MM.1S (cell line): ENCODE results near the gene PRKD2.
"Not testable (repeated sequence)": the region's sequence is repeated elsewhere in the genome, so short reads cannot be mapped to it uniquely, and the experiment has no call there.

ENCODE experiments used
- DNase-seq: peaks from one replicate; pipeline ENCODE4 v3.0.0-alpha.2; 2015
- H2AFZ ChIP-seq: fragments of 300-600 bp; sonication (generic); 2 replicates; pipeline ENCODE4 v1.6.0; 2016; ENCODE audit warnings: antibody characterized with exemption, low read length
- H3F3A ChIP-seq: fragments of 300-600 bp; sonication (generic); 2 replicates; pipeline ENCODE4 v1.6.1; 2016; ENCODE audit warnings: mild to moderate bottlenecking, antibody characterized with exemption, low read length, moderate library complexity, mixed read lengths; ENCODE audit not compliant: insufficient read depth
- H3K27ac ChIP-seq: fragments of 300-600 bp; sonication (generic); 2 replicates; pipeline ENCODE4 v1.5.1; 2016; ENCODE audit warnings: mild to moderate bottlenecking, low read length
- H3K27me3 ChIP-seq: fragments of 300-600 bp; sonication (generic); replicated peaks from 2 replicates; pipeline ENCODE4 v1.6.0; 2016; ENCODE audit warnings: low read length; ENCODE audit not compliant: insufficient read depth
- H3K36me3 ChIP-seq: fragments of 300-600 bp; sonication (generic); replicated peaks from 2 replicates; pipeline ENCODE4 v1.6.1; 2016; ENCODE audit warnings: mild to moderate bottlenecking, low read length, mixed read lengths; ENCODE audit not compliant: insufficient read depth
- H3K4me1 ChIP-seq: fragments of 300-600 bp; sonication (generic); 2 replicates; pipeline ENCODE4 v1.6.1; 2016; ENCODE audit warnings: low read length, mixed read lengths
- H3K4me2 ChIP-seq: fragments of 300-600 bp; sonication (generic); 2 replicates; pipeline ENCODE4 v1.6.0; 2016; ENCODE audit warnings: low read depth, low read length
- H3K4me3 ChIP-seq: fragments of 300-600 bp; sonication (generic); 2 replicates; pipeline ENCODE4 v1.5.1; 2016; ENCODE audit warnings: low read length, mixed read lengths
- H3K79me2 ChIP-seq: fragments of 300-600 bp; sonication (generic); 2 replicates; pipeline ENCODE4 v1.6.1; 2016; ENCODE audit warnings: mixed run types, low read length, mixed read lengths
- H3K9ac ChIP-seq: fragments of 300-600 bp; sonication (generic); 2 replicates; pipeline ENCODE4 v1.6.1; 2016; ENCODE audit warnings: low read length, mixed read lengths
- H3K9me2 ChIP-seq: fragments of 300-600 bp; sonication (generic); replicated peaks from 2 replicates; pipeline ENCODE4 v1.6.1; 2016; ENCODE audit warnings: mild to moderate bottlenecking, low read length, mixed read lengths; ENCODE audit not compliant: insufficient read depth
- H3K9me3 ChIP-seq: fragments of 300-600 bp; sonication (generic); replicated peaks from 2 replicates; pipeline ENCODE4 v1.6.1; 2016; ENCODE audit warnings: mild to moderate bottlenecking, low read length, mixed read lengths; ENCODE audit not compliant: insufficient read depth
- H4K20me1 ChIP-seq: fragments of 300-600 bp; sonication (generic); 2 replicates; pipeline ENCODE4 v1.6.1; 2016; ENCODE audit warnings: mild to moderate bottlenecking, low read length, moderate library complexity, mixed read lengths; ENCODE audit not compliant: insufficient read depth
- EZH2 ChIP-seq: fragments of 300-600 bp; sonication (generic); optimal IDR thresholded peaks from 2 replicates; pipeline ENCODE3; 2017; ENCODE audit warnings: low read depth, mild to moderate bottlenecking, antibody characterized with exemption, low read length, mixed read lengths
- EZH2phosphoT487 ChIP-seq: fragments of 300-600 bp; sonication (generic); IDR thresholded peaks from 2 replicates; pipeline ENCODE4 v1.6.1; 2018; ENCODE audit warnings: antibody characterized with exemption, low read length
- TF ChIP-seq, protein P1 (sequence below): fragments of 300-600 bp; sonication (generic); IDR thresholded peaks from 2 replicates; pipeline ENCODE4 v1.5.1; 2016; ENCODE audit warnings: antibody characterized with exemption, low read length, mixed read lengths

Gene PRKD2

DNA sequence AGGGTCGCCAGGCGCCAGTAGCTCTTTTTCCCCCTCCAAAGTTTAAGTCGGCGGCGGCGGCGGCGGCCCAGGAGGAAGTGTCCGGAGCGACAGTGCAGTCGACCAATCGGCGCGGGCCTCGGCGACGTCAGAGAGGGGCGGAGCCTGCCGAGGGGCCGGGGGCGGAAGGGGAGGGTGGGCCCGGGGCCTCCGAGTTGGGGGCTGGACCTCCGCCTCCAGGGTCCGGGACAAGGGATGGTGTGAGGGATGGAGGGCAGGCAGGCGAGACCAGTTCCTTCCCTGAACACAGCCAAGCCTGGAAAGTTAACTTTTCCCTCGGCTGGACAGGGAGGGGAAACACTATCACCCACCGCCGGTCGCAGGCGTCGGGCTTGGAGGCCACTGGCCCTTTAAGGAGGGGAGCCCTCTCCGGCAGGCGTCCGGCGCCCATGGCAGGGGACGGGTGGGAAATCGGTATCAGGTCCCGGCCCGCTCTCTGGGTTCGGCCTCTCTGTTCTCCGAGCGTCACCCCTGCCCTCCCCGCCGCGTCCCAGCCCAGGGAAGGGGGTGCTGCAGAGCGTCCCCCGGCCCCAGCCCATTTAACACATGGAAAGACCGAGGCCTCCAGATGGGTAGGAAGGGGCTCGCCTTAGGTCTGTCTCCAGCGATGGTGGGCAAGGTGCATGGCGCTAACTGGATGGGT, at the start of gene PRKD2:
TSS of gene PRKD2 (minus strand) at position 81 of the 682 bp plus-strand sequence. CDS start 744 bp downstream, outside the sequence.
- peaks cover 54% of the 10 kb centered on the region for H3K79me2 ChIP-seq
- H3K9me3 ChIP-seq = no peaks in the 10 kb centered on the region
- H3K27me3 ChIP-seq = no peaks in the 10 kb centered on the region
- H3K4me3 ChIP-seq = peak within 1 kb of the TSS; percentile 98
- peak within 1 kb of the TSS; percentile 61; the same call in 1 of the 2 replicates for H2AFZ ChIP-seq
- peak within 1 kb of the TSS; percentile 95 for H3K27ac ChIP-seq
- H3K9ac ChIP-seq = peak within 1 kb of the TSS; percentile 96
- DNase-seq = peak; percentile 82
- no peak for TF ChIP-seq EZH2phosphoT487
- TF ChIP-seq EZH2 = no peak
- TF ChIP-seq, protein P1, sequence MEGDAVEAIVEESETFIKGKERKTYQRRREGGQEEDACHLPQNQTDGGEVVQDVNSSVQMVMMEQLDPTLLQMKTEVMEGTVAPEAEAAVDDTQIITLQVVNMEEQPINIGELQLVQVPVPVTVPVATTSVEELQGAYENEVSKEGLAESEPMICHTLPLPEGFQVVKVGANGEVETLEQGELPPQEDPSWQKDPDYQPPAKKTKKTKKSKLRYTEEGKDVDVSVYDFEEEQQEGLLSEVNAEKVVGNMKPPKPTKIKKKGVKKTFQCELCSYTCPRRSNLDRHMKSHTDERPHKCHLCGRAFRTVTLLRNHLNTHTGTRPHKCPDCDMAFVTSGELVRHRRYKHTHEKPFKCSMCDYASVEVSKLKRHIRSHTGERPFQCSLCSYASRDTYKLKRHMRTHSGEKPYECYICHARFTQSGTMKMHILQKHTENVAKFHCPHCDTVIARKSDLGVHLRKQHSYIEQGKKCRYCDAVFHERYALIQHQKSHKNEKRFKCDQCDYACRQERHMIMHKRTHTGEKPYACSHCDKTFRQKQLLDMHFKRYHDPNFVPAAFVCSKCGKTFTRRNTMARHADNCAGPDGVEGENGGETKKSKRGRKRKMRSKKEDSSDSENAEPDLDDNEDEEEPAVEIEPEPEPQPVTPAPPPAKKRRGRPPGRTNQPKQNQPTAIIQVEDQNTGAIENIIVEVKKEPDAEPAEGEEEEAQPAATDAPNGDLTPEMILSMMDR = no peak
- peak within 1 kb of the TSS; percentile 95 for H3K4me2 ChIP-seq
- no peaks in the 10 kb centered on the region for H3K9me2 ChIP-seq
- no peaks in the 10 kb centered on the region for H3K36me3 ChIP-seq
- peaks cover 12% of the 10 kb centered on the region for H3K4me1 ChIP-seq
- peaks cover 48% of the 10 kb centered on the region for H3F3A ChIP-seq
- no peaks in the 10 kb centered on the region for H4K20me1 ChIP-seq

GRCh38 chr19:46764817-46765291, 47.9 kb upstream of the PRKD2 start:
- Histone ChIP-seq H2AFZ (no peak overlapping the region), H3K4me1 (no peaks in the 10 kb centered on the region), H3K9me2 (no peaks in the 10 kb centered on the region), H3K9me3 (no peaks in the 10 kb centered on the region), H3F3A (no peaks in the 10 kb centered on the region), H3K36me3 (no peaks in the 10 kb centered on the region), H3K9ac (no peak overlapping the region), H4K20me1 (no peaks in the 10 kb centered on the region), H3K4me2 (no peak overlapping the region), H3K4me3 (no peak overlapping the region), H3K27ac (no peak overlapping the region), H3K79me2 (no peaks in the 10 kb centered on the region), H3K27me3 (no peaks in the 10 kb centered on the region)
- no peak for DNase-seq
- no peak for TF ChIP-seq EZH2phosphoT487

DNA sequence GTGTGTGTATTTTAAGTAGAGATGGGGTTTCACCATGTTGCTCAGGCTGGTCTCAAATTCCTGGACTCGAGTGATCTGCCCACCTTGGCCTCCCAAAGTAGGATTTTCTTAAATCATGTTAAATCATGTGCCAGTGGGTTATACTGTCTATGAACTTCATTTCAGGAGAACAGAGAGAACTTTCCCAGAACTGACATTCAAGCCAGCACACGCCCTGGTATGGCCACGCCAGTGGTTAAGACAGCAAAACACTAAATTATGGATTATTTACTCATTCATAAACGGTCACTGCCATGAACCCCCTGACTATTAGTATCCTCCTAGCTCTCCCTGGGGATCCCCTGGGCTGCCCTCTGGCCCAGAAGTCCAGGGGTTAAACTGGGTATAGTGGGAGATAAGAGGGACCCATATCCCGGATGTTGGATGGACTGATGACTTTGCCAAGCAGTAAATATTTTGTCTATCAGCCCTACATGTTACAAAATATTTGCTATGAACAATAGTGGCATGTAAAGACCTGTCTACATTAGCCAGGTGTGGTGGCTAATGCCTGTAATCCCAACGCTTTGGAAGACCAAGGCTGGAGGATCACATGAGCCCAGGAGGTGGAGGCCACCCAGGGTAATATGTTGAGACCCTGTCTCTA, 45.5 kb upstream of the PRKD2 start:
- DNase-seq = no peak

DNA sequence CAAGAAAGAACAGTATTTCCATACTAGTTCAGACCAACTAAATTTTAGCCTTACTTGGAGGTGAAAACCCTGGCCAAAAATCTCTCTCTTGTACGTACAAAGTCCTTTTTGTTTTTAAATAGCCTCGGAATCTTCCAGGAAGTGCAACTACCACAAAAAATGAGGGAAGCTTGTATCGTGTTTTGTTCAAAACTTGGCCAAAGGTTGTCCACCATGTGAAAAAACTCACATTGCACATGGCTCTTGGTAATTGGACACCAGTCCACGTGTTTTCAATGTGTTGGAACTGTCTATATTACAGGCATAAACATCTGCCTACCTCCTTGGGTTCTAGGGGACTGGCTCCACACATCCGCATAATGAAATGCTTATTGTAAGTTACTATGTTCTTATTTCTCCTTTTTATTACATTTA, 44.5 kb upstream of the PRKD2 start:
- Histone ChIP-seq H3K27me3 (no peaks in the 10 kb centered on the region), H3K9me2 (no peaks in the 10 kb centered on the region), H4K20me1 (no peaks in the 10 kb centered on the region), H3K36me3 (no peaks in the 10 kb centered on the region), H3K9ac (no peak overlapping the region), H3K4me3 (no peak overlapping the region), H3K4me2 (no peak overlapping the region), H3K79me2 (no peaks in the 10 kb centered on the region), H3K4me1 (no peaks in the 10 kb centered on the region), H3K27ac (no peak overlapping the region), H2AFZ (no peak overlapping the region), H3F3A (no peaks in the 10 kb centered on the region), H3K9me3 (no peaks in the 10 kb centered on the region)
- DNase-seq = no peak
- TF ChIP-seq, protein P1 = no peak
- no peak for TF ChIP-seq EZH2
- TF ChIP-seq EZH2phosphoT487 = no peak

More for the DNA sequence above, 45.5 kb upstream of the PRKD2 start:
- no peak overlapping the region for H3K4me2 ChIP-seq
- H3K79me2 ChIP-seq = no peaks in the 10 kb centered on the region
- TF ChIP-seq EZH2 (no peak), EZH2phosphoT487 (no peak)
- H3F3A ChIP-seq = no peaks in the 10 kb centered on the region
- no peak overlapping the region for H2AFZ ChIP-seq
- no peak overlapping the region for H3K27ac ChIP-seq
- H3K4me3 ChIP-seq = no peak overlapping the region
- no peaks in the 10 kb centered on the region for H3K9me3 ChIP-seq
- no peak overlapping the region for H3K9ac ChIP-seq
- no peaks in the 10 kb centered on the region for H3K27me3 ChIP-seq
- no peaks in the 10 kb centered on the region for H4K20me1 ChIP-seq
- no peaks in the 10 kb centered on the region for H3K36me3 ChIP-seq
- no peaks in the 10 kb centered on the region for H3K9me2 ChIP-seq
- H3K4me1 ChIP-seq = no peaks in the 10 kb centered on the region

- not testable (repeated sequence) for H3K27ac ChIP-seq, H3K27me3 ChIP-seq, H3F3A ChIP-seq, H3K9me2 ChIP-seq, H3K4me2 ChIP-seq, H3K36me3 ChIP-seq, H2AFZ ChIP-seq, H3K79me2 ChIP-seq, H4K20me1 ChIP-seq, H3K4me1 ChIP-seq, H3K9ac ChIP-seq, H3K4me3 ChIP-seq, DNase-seq, H3K9me3 ChIP-seq
These were observed 44.0 kb upstream of the PRKD2 start for GRCh38 chr19:46760897-46761296.
